HepG2 (cell line): ENCODE measurements around the gene HAUS1. TPM values are rescaled to one million over a fixed set of nuclear protein-coding genes. Genes with fewer than 3 reads are reported as not detected.

Source experiments
- SMYD3 ChIP-seq: sonication (generic); formaldehyde crosslinking; IDR thresholded peaks from 2 replicates; pipeline ENCODE4 v1.8.1; 2023; ENCODE audit warnings: mild to moderate bottlenecking, missing genetic modification reagents
- TRIM24 ChIP-seq: sonication (generic); formaldehyde crosslinking; IDR thresholded peaks from 2 replicates; pipeline ENCODE4 v1.8.0; 2022; ENCODE audit warnings: mild to moderate bottlenecking, missing genetic modification reagents
- WIZ ChIP-seq: sonication (generic); formaldehyde crosslinking; IDR thresholded peaks from 2 replicates; pipeline ENCODE4 v1.5.1; 2020; ENCODE audit warnings: mild to moderate bottlenecking, missing genetic modification reagents
- ZBTB40 ChIP-seq, 2 experiments: fragments of 450-650 bp in 1 of 2; sonication (generic) in 1 of 2; formaldehyde crosslinking in 1 of 2; IDR thresholded peaks; 2 replicates each; pipeline versions ENCODE4 v1.6.1 to v1.8.0; 2016 to 2022; ENCODE audit warnings: antibody characterized with exemption in 1 of 2, mild to moderate bottlenecking in 1 of 2, missing genetic modification reagents in 1 of 2
- ZNF343 ChIP-seq: sonication (generic); formaldehyde crosslinking; IDR thresholded peaks from 2 replicates; pipeline ENCODE4 v1.4.0; 2020; ENCODE audit warnings: mild to moderate bottlenecking, missing genetic modification reagents
- ZNF350 ChIP-seq: sonication (generic); formaldehyde crosslinking; IDR thresholded peaks from 2 replicates; pipeline ENCODE4 v1.4.0; 2020; ENCODE audit warnings: mild to moderate bottlenecking, low read depth, missing genetic modification reagents, borderline replicate concordance
- ZNF652 ChIP-seq: IDR thresholded peaks from 2 replicates; pipeline ENCODE4 v1.6.1; 2016; ENCODE audit warnings: low read depth, borderline replicate concordance
- polyA plus RNA-seq, 8 experiments: library from polyadenylated mRNA; depleted of rRNA in 3 of 8; stranded (reverse) in 7 of 8; unstranded in 1 of 8; fragments of >200 nt; fragmentation: Illumina TruSeq in 4 of 8; extraction: Trizol in 4 of 8; gene quantifications; 2 replicates each; pipeline versions ENCODE4 v1.2.1 to v1.2.3, GENCODE V29; 2011 to 2016; ENCODE audit warnings: low read depth in 4 of 8, missing spikeins in 1 of 8, mixed read lengths in 1 of 8; ENCODE audit not compliant: insufficient read depth in 1 of 8
- total RNA-seq, 5 experiments: library from RNA; depleted of rRNA; stranded (reverse); fragments of >200 nt; fragmentation: Illumina TruSeq; extraction: Trizol; gene quantifications; 2 replicates each; pipeline ENCODE4 v1.2.3, GENCODE V29; 2016; ENCODE audit warnings: low read depth in 1 of 5

The HAUS1 gene
- total and polyA plus RNA-seq, 2 of the 13 experiments (the other 11 are each of a cell fraction or from before 2014, with no cell fraction given), result 20.6 to 59.2 TPM

GRCh38 chr18:46097431-46097800 lies 6.8 kb upstream of the HAUS1 start (continued):
- TF ChIP-seq ZBTB40 (IDR thresholded peaks at IDR 0.05), result no peak
- no peak for TF ChIP-seq ZBTB40 (CRISPR knock-in tag; IDR thresholded peaks at IDR 0.05)
- no peak for TF ChIP-seq TRIM24 (CRISPR knock-in tag)
- TF ChIP-seq ZNF350 (CRISPR knock-in tag), result no peak
- TF ChIP-seq WIZ (CRISPR knock-in tag), result peak; percentile 3; the same call in 1 of the 2 replicates
- TF ChIP-seq ZNF343 (CRISPR knock-in tag), result no peak
- no peak for TF ChIP-seq ZNF652
- TF ChIP-seq SMYD3 (CRISPR knock-in tag), result no peak
